Measurements from ENCODE around the gene CAMK2G. TPM values are rescaled to one million over a fixed set of nuclear protein-coding genes. Genes with fewer than 3 reads are reported as not detected.
A peak's percentile ranks its signal among the peaks of the same experiment; 100 is the strongest.

The CAMK2G gene
- polyA plus RNA-seq, 3 donors = 1.7 to 60.7 (median 3.0) TPM

- no peak overlapping the region for H2AFZ ChIP-seq (ENCODE audit: insufficient read depth, low read depth, low read length, poor library complexity, severe bottlenecking)
- Mint-ChIP-seq H3K4me3 (no peak overlapping the region), H3K4me1 (peaks cover 13% of the 10 kb centered on the region), H3K27ac (peak overlapping the region in 1 of 7 donors; percentile 18), H3K36me3 (peaks cover 74 to 87% of the 10 kb centered on the region in 2 donors), H3K27me3 (ENCODE audit: low read depth in 3 of 3) (no peaks in the 10 kb centered on the region), H3K9me3 (peaks cover 0 to 1% (median 0%) of the 10 kb centered on the region in 7 donors)
- DNase-seq = no peak
- no peak overlapping the region for H3K9ac ChIP-seq (ENCODE audit: insufficient read depth, low read length, poor library complexity, severe bottlenecking)
- H3K36me3 ChIP-seq (replicated peaks in 1 of 2; ENCODE audit: control insufficient read depth in 1 of 2, insufficient read depth in 2 of 2, low read length in 2 of 2) = peaks cover 73 to 85% of the 10 kb centered on the region in 2 donors
- WGBS (ENCODE audit: insufficient coverage) = 97% methylated on average over 39 of the region's 40 CpGs
- H3K27me3 ChIP-seq (ENCODE audit: control insufficient read depth in 2 of 2, insufficient read depth in 2 of 2, low read length in 2 of 2) = no peaks in the 10 kb centered on the region
- peaks cover 6% of the 10 kb centered on the region for H4K20me1 ChIP-seq (ENCODE audit: insufficient read depth, low read length)
- H3K27ac ChIP-seq (ENCODE audit: low read depth in 1 of 2, low read length in 2 of 2) = no peak overlapping the region
- no peaks in the 10 kb centered on the region for H3K79me2 ChIP-seq (ENCODE audit: insufficient read depth, low read length)
- intact Hi-C loops (cut with micrococcal nuclease) = no loop called here
- TF ChIP-seq CTCF (IDR thresholded peaks at IDR 0.05) = no peak
- peaks cover 9 to 14% of the 10 kb centered on the region in 2 donors for H3K4me1 ChIP-seq (ENCODE audit: control insufficient read depth in 1 of 2, insufficient read depth in 2 of 2, low read length in 2 of 2)
- no peaks in the 10 kb centered on the region for H3K9me3 ChIP-seq (replicated peaks in 1 of 2; ENCODE audit: control insufficient read depth in 1 of 2, insufficient read depth in 1 of 2, low read length in 2 of 2)
- no peak overlapping the region for H3K4me2 ChIP-seq (replicated peaks; ENCODE audit: extremely low read depth, low read length, poor library complexity, severe bottlenecking)
- H3K4me3 ChIP-seq (replicated peaks in 1 of 3; ENCODE audit: low read depth in 2 of 3, low read length in 3 of 3) = no peak overlapping the region
Observed at GRCh38 chr10:73839276-73839966, 34.9 kb downstream of the CAMK2G start.

GRCh38 chr10:73838827-73839226 lies 35.5 kb downstream of the CAMK2G start:
- no peak overlapping the region for H3K4me3 ChIP-seq (replicated peaks in 1 of 3; ENCODE audit: low read depth in 2 of 3, low read length in 3 of 3)
- H3K36me3 ChIP-seq (replicated peaks in 1 of 2; ENCODE audit: control insufficient read depth in 1 of 2, insufficient read depth in 2 of 2, low read length in 2 of 2) = peaks cover 76 to 90% of the 10 kb centered on the region in 2 donors
- intact Hi-C loops (cut with micrococcal nuclease) = no loop called here
- peaks cover 0 to 1% (median 0%) of the 10 kb centered on the region in 7 donors for H3K9me3 Mint-ChIP-seq
- peaks cover 76 to 87% of the 10 kb centered on the region in 2 donors for H3K36me3 Mint-ChIP-seq
- no peak for DNase-seq
- H3K4me3 Mint-ChIP-seq = no peak overlapping the region
- no peak for TF ChIP-seq CTCF (IDR thresholded peaks at IDR 0.05)
- peaks cover 9 to 12% of the 10 kb centered on the region in 2 donors for H3K4me1 ChIP-seq (ENCODE audit: control insufficient read depth in 1 of 2, insufficient read depth in 2 of 2, low read length in 2 of 2)
- no peak overlapping the region for H3K27ac Mint-ChIP-seq
- H3K4me2 ChIP-seq (replicated peaks; ENCODE audit: extremely low read depth, low read length, poor library complexity, severe bottlenecking) = no peak overlapping the region
- H3K27me3 Mint-ChIP-seq (ENCODE audit: low read depth in 3 of 3) = no peaks in the 10 kb centered on the region
- H3K4me1 Mint-ChIP-seq = peaks cover 12% of the 10 kb centered on the region
- no peak overlapping the region for H3K27ac ChIP-seq (ENCODE audit: low read depth in 1 of 2, low read length in 2 of 2)
- no peak overlapping the region for H3K9ac ChIP-seq (ENCODE audit: insufficient read depth, low read length, poor library complexity, severe bottlenecking)
- H2AFZ ChIP-seq (ENCODE audit: insufficient read depth, low read depth, low read length, poor library complexity, severe bottlenecking) = no peak overlapping the region
- no peaks in the 10 kb centered on the region for H3K27me3 ChIP-seq (ENCODE audit: control insufficient read depth in 2 of 2, insufficient read depth in 2 of 2, low read length in 2 of 2)
- 97% methylated on average over 6 of the region's 8 CpGs for WGBS (ENCODE audit: insufficient coverage)
- H3K79me2 ChIP-seq (ENCODE audit: insufficient read depth, low read length) = no peaks in the 10 kb centered on the region
- no peaks in the 10 kb centered on the region for H3K9me3 ChIP-seq (replicated peaks in 1 of 2; ENCODE audit: control insufficient read depth in 1 of 2, insufficient read depth in 1 of 2, low read length in 2 of 2)
- H4K20me1 ChIP-seq (ENCODE audit: insufficient read depth, low read length) = peaks cover 6% of the 10 kb centered on the region
